Measurements from ENCODE around the gene CD48. TPM values are rescaled to one million over a fixed set of nuclear protein-coding genes. Genes with fewer than 3 reads are reported as not detected.

The CD48 gene, protein sequence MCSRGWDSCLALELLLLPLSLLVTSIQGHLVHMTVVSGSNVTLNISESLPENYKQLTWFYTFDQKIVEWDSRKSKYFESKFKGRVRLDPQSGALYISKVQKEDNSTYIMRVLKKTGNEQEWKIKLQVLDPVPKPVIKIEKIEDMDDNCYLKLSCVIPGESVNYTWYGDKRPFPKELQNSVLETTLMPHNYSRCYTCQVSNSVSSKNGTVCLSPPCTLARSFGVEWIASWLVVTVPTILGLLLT
- not detected in 2 replicates for total RNA-seq

DNA sequence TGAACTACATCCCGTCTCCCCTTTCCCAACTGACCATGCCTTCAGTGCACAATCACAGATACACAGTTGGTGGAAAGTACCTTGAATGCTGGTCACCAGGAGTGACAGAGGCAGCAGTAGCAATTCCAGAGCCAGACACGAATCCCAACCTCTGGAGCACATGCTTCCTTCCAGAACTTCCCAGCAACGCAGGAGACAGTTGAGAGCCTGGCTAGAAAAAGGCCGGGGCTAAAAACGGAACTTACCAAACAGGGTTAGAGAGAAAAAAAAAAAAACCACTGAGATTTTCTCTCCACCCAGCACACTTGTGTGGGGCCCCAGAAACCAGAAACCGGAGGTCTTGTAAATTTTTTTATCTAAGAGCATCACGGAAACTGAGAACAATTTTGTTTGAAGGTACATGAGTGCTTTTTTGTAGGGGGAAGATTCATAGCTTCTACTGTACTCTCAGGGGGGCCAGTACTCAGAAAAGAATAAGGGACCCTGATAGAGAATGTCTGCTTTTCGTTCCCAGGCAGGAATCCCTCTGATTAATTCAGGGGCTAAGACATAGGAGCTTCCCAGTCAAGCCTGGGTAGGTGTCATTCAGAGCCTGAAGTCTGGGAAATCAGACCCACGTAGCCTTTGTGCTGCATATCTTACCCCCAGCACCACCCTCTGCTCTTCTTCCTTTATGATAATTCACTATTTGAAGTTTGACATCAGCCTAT, at the start of gene CD48:
Gene CD48, minus strand, starts transcription at position 221 of the 710 bp plus-strand sequence. Its CDS starts 59 bp downstream, at position 162.
- TF ChIP-seq CTCF (conservative IDR thresholded peaks at IDR 0.05; ENCODE audit: low read depth, low read length) = no peak
- no peak for DNase-seq (ENCODE audit: low read depth)

GRCh38 chr1:160761046-160761445, 49.4 kb upstream of the CD48 start:
- TF ChIP-seq CTCF (conservative IDR thresholded peaks at IDR 0.05; ENCODE audit: low read depth, low read length) = no peak
- no peak for DNase-seq (ENCODE audit: low read depth)
- H3K4me3 ChIP-seq (ENCODE audit: low read depth, low read length) = no peak overlapping the region

More for the DNA sequence above, at the start of gene CD48:
- no peak within 1 kb of the TSS for H3K4me3 ChIP-seq (ENCODE audit: low read depth, low read length)

- no peak overlapping the region for H3K4me3 ChIP-seq (ENCODE audit: low read depth, low read length)
- DNase-seq (ENCODE audit: low read depth) = no peak
- TF ChIP-seq CTCF (conservative IDR thresholded peaks at IDR 0.05; ENCODE audit: low read depth, low read length) = no peak
These were observed 48.1 kb upstream of the CD48 start for GRCh38 chr1:160759740-160760139.

- TF ChIP-seq CTCF (conservative IDR thresholded peaks at IDR 0.05; ENCODE audit: low read depth, low read length) = no peak
- DNase-seq (ENCODE audit: low read depth) = no peak
- H3K4me3 ChIP-seq (ENCODE audit: low read depth, low read length) = no peak overlapping the region
These were observed 46.9 kb upstream of the CD48 start for GRCh38 chr1:160758521-160758920.

GRCh38 chr1:160756849-160757201, 45.2 kb upstream of the CD48 start:
- DNase-seq (ENCODE audit: low read depth) = no peak
- TF ChIP-seq CTCF (conservative IDR thresholded peaks at IDR 0.05; ENCODE audit: low read depth, low read length) = no peak
- no peak overlapping the region for H3K4me3 ChIP-seq (ENCODE audit: low read depth, low read length)

DNA sequence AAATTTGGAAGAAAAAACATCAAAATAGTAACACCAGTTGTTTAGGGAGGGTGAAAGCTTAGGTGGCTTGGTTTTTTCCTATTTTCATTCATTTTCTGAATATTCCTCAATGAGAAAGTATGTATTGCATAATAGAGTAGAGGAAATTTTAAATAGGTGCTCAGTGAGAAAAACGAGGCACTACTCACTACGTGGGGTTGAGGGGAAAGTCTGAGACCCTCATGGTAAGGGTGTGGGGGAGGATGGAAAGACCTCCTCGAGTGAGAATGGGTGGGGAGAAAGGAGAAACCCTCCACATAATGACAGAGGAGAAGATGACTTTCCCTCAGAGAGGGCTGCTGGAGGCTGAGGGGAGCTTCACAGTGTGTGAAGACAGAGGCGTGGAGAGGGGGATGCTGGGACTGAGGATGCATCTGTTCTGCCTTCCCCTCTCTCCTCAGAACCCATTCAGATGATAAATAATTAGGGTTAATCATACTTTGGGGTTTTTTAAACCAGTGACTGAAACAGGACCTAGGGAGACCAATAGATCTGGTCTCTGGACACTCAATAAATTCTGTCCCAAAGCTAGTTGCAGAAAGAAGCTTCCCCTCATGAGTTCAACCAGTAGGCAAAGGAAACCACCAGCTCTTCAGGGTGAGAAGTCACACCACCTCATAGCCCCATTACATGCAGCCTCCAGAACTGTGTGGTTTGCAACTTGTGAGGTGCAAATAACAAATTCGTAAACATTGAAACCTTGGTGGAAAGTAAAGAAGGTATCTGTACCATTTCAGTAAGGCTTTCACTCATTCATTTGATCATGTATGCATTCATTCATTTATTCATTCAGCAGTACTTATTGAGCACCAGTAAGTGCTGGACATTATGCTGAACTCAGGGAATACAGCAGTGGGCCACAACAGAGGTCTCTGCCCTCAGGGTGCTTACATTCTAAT, 44.6 kb upstream of the CD48 start:
- no peak for TF ChIP-seq CTCF (conservative IDR thresholded peaks at IDR 0.05; ENCODE audit: low read depth, low read length)
- H3K4me3 ChIP-seq (ENCODE audit: low read depth, low read length) = no peak overlapping the region
- no peak for DNase-seq (ENCODE audit: low read depth)

All from epithelial cell of proximal tubule (primary cell).